Esophagus muscularis mucosa (tissue), 4 donors: ENCODE measurements around the gene OR11G2. TPM values are rescaled to one million over a fixed set of nuclear protein-coding genes. Genes with fewer than 3 reads are reported as not detected.
"Not testable (repeated sequence)": the region's sequence is repeated elsewhere in the genome, so short reads cannot be mapped to it uniquely, and the experiment has no call there.

Experiments
- DNase-seq: peaks from one replicate; pipeline ENCODE4 v3.0.0-alpha.2; 2017; ENCODE audit errors: extremely low spot score
- H3K27ac ChIP-seq, 4 donors: fragments of 200-600 bp; sonication (generic); replicated peaks in 1 of 4; 1 replicate in 3 of 4; 2 replicates in 1 of 4; pipeline ENCODE4 v1.5.1; 2016 to 2019; ENCODE audit warnings: mild to moderate bottlenecking in 1 of 4
- H3K27me3 ChIP-seq, 4 donors: fragments of 200-600 bp; sonication (generic); one replicate each; pipeline versions ENCODE4 v1.5.1 to v1.6.0; 2016 to 2019
- H3K36me3 ChIP-seq, 4 donors: fragments of 200-600 bp; sonication (generic); one replicate each; pipeline ENCODE4 v1.5.1; 2016 to 2019
- H3K4me1 ChIP-seq, 4 donors: fragments of 200-600 bp; sonication (generic); one replicate each; pipeline ENCODE4 v1.5.1; 2016 to 2019
- H3K4me3 ChIP-seq, 4 donors: fragments of 200-600 bp; sonication (generic); 1 replicate in 2 of 4; 2 replicates in 2 of 4; pipeline ENCODE4 v1.5.1; 2016 to 2019; ENCODE audit warnings: mild to moderate bottlenecking in 4 of 4, moderate library complexity in 1 of 4
- H3K9me3 ChIP-seq, 4 donors: fragments of 200-600 bp; sonication (generic); 1 replicate in 3 of 4; 2 replicates in 1 of 4; pipeline ENCODE4 v1.5.1; 2016 to 2019
- EP300 ChIP-seq: sonication (generic); formaldehyde crosslinking; IDR thresholded peaks from one replicate; pipeline ENCODE4 v1.6.1; 2017; ENCODE audit warnings: antibody characterized with exemption
- POLR2A ChIP-seq: fragments of 450-650 bp; IDR thresholded peaks from one replicate; pipeline ENCODE4 v1.6.1; 2017; ENCODE audit warnings: antibody characterized with exemption, moderate library complexity, mild to moderate bottlenecking, low read depth
- POLR2AphosphoS5 ChIP-seq, 2 donors: sonication (generic); formaldehyde crosslinking; IDR thresholded peaks; one replicate each; pipeline ENCODE4 v1.6.1; 2017; ENCODE audit warnings: antibody characterized with exemption in 2 of 2
- WGBS: methylation state at CpG from one replicate; pipeline ENCODE4 v1.1.5; 2018; 5-methylcytosine and 5-hydroxymethylcytosine counted together
- intact Hi-C: fragments of 100-400 bp; cut with DNase I; formaldehyde crosslinking; loops from one replicate; pipeline ENCODE4 v1.15.1; 2023
- small RNA-seq, 3 donors: library from RNA; depleted of rRNA; stranded (forward); fragments of <200 nt; gene quantifications; one replicate each; pipeline ENCODE3, GENCODE V24; 2016
- total RNA-seq, 4 donors: library from RNA; depleted of rRNA; stranded (reverse); fragments of >200 nt; gene quantifications; one replicate each; pipeline versions ENCODE4 v1.1.0 to v1.2.1, GENCODE V29; 2016
- TF ChIP-seq, protein P1 (sequence below), 3 experiments: fragments of 200-600 bp in 2 of 3; fragments of 450-650 bp in 1 of 3; sonication (generic) in 2 of 3; IDR thresholded peaks; one replicate each; pipeline ENCODE4 v1.5.1; 2017 to 2019; ENCODE audit warnings: antibody characterized with exemption in 3 of 3, mild to moderate bottlenecking in 2 of 3, moderate library complexity in 1 of 3

The OR11G2 gene
- total RNA-seq, 4 donors from 2014 or later = not detected

DNA sequence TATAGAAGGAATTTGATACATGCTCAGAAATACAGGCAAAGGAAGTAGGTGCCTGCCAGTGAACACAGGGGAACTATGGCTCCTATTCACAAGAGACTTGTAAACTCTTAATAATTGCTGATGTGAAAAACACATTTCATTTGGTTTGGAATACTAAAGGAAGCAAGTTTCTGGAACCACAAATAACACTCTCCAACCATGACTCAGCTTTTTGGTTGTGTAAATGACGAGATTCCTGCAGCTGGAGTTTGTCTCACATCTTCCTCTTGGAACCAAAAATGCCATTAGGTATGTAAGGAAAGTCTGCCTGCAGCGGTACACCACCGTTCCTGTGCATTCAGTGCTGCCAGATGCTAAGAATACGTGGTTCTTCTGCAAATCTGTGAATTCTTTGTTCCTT is 28.3 kb downstream of the OR11G2 start:
- H3K4me3 ChIP-seq = no peak overlapping the region
- H3K4me1 ChIP-seq = no peaks in the 10 kb centered on the region
- no peak for DNase-seq
- peaks cover 0 to 11% (median 8%) of the 10 kb centered on the region in 4 donors for H3K9me3 ChIP-seq
- no peaks in the 10 kb centered on the region for H3K36me3 ChIP-seq
- intact Hi-C loops = no loop called here
- H3K27ac ChIP-seq = no peak overlapping the region
- TF ChIP-seq POLR2AphosphoS5 (IDR thresholded peaks at IDR 0.05) (no peak), POLR2A (no peak), EP300 (no peak)
- TF ChIP-seq, protein P1, sequence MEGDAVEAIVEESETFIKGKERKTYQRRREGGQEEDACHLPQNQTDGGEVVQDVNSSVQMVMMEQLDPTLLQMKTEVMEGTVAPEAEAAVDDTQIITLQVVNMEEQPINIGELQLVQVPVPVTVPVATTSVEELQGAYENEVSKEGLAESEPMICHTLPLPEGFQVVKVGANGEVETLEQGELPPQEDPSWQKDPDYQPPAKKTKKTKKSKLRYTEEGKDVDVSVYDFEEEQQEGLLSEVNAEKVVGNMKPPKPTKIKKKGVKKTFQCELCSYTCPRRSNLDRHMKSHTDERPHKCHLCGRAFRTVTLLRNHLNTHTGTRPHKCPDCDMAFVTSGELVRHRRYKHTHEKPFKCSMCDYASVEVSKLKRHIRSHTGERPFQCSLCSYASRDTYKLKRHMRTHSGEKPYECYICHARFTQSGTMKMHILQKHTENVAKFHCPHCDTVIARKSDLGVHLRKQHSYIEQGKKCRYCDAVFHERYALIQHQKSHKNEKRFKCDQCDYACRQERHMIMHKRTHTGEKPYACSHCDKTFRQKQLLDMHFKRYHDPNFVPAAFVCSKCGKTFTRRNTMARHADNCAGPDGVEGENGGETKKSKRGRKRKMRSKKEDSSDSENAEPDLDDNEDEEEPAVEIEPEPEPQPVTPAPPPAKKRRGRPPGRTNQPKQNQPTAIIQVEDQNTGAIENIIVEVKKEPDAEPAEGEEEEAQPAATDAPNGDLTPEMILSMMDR (IDR thresholded peaks at IDR 0.05) = no peak
- 47% methylated on average over 4 of the region's 4 CpGs for WGBS
- no peaks in the 10 kb centered on the region for H3K27me3 ChIP-seq

DNA sequence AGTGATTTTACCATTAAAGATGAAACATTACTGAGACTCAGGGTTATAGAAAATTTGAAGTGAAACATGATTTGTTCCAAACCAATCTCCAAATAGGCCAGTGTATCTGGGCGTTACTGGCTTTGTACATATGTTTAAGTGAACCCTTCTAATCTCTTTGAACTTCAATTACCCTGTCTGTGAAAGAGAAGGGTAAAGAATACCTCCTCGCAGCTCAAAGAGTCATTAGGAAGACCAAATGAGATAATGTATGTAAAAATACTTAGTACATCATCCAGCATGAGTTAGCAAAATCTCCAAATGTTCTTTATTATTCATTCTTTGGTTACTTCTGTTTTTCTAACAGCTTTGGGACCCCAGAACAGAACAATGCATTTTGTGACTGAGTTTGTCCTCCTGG is 32.7 kb downstream of the OR11G2 start, which contains the start of gene OR11H6:
Gene OR11H6 (plus strand): TSS at position 301 of the 400 bp plus-strand sequence. CDS start 0 bp downstream, at position 301.
- 46% methylated on average over 2 of the region's 2 CpGs for WGBS
- intact Hi-C loops = no loop called here
- Histone ChIP-seq H3K36me3 (no peaks in the 10 kb centered on the region), H3K4me3 (no peak within 1 kb of the TSS), H3K9me3 (no peaks in the 10 kb centered on the region), H3K4me1 (no peaks in the 10 kb centered on the region), H3K27me3 (no peaks in the 10 kb centered on the region), H3K27ac (no peak within 1 kb of the TSS)
- DNase-seq = no peak
- TF ChIP-seq POLR2A = no peak
- TF ChIP-seq EP300 = no peak
- TF ChIP-seq, protein P1 (IDR thresholded peaks at IDR 0.05) = no peak
- no peak for TF ChIP-seq POLR2AphosphoS5 (IDR thresholded peaks at IDR 0.05)

DNA sequence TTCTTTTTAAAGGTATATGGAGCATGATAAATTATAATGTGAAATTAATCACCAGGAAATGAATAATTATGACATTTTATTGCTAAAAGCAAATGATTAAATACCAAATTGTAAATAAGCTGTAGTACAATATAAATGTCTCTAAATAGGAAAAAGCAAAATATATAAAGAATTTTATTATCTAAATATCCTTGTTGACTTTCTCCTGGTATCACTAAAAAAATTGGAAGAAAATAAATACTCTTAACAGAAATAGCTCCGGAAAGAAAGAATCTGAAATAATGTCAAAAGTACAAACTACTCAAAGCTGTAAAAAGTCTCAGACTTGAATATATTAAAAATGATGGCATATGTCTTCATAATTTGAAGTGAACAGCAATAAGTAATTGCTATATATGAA is 38.0 kb downstream of the OR11G2 start, which contains the start of gene OR11H7:
Gene OR11H7 (plus strand): TSS at position 301 of the 400 bp plus-strand sequence.
- Histone ChIP-seq H3K36me3 (no peaks in the 10 kb centered on the region), H3K27ac (no peak within 1 kb of the TSS), H3K4me1 (no peaks in the 10 kb centered on the region), H3K27me3 (no peaks in the 10 kb centered on the region), H3K9me3 (peaks cover 0 to 10% (median 6%) of the 10 kb centered on the region in 4 donors), H3K4me3 (no peak within 1 kb of the TSS)
- no peak for TF ChIP-seq POLR2A
- TF ChIP-seq, protein P1 (IDR thresholded peaks at IDR 0.05) = no peak
- TF ChIP-seq EP300 = no peak
- 75% methylated on average over 1 of the region's 1 CpG for WGBS
- no peak for DNase-seq
- intact Hi-C loops = no loop called here

DNA sequence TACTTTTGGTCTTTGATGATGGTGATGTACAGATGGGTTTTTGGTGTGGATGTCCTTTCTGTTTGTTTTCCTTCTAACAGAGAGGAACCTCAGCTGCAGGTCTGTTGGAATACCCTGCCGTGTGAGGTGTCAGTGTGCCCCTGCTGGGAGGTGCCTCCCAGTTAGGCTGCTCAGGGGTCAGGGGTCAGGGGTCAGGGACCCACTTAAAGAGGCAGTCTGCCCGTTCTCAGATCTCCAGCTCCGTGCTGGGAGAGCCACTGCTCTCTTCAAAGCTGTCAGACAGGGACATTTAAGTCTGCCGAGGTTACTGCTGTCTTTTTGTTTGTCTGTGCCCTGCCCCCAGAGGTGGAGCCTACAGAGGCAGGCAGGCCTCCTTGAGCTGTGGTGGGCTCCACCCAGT is 44.7 kb downstream of the OR11G2 start:
- H3K36me3 ChIP-seq, H3K4me3 ChIP-seq, H3K9me3 ChIP-seq, H3K4me1 ChIP-seq, H3K27me3 ChIP-seq, H3K27ac ChIP-seq, intact Hi-C loops, DNase-seq: not testable (repeated sequence)
- no CpG with 5 or more reads among the region's 4 CpGs for WGBS

DNA sequence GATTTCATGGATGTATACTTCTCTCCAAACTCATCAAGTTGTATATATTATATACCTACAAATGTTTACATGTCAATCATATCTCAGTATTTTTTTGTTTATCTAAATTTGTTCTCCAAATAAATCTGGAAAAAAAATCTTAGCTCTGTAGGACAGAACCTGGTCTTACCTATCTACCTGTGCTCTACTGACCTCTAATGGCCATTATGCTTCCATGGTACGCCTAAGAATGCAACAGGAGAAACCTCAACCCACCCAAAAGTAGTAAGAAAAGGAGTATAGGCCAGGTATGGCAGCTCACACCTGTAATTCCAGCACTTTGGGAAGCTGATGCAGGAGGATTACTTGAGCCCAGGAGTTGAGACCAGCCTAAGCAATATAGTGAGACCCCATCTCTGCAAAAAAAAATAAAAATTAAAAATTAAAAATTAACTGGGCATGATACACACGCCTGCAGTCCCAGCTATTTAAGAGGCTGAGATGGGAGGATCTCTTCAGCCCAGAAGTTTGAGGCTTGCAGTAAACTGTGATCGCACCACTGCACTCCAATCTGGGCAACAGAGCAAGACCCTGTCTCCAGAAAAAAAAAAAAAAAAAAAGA is 57.0 kb downstream of the OR11G2 start:
- Histone ChIP-seq H3K27me3 (no peaks in the 10 kb centered on the region), H3K4me3 (no peak overlapping the region), H3K9me3 (peaks cover 0 to 14% (median 8%) of the 10 kb centered on the region in 4 donors), H3K4me1 (no peaks in the 10 kb centered on the region), H3K27ac (no peak overlapping the region), H3K36me3 (no peaks in the 10 kb centered on the region)
- intact Hi-C loops = no loop called here
- peak; percentile 42 for DNase-seq
- TF ChIP-seq EP300 (no peak), POLR2A (no peak), POLR2AphosphoS5 (IDR thresholded peaks at IDR 0.05) (no peak)
- TF ChIP-seq, protein P1 (IDR thresholded peaks at IDR 0.05) = no peak
- WGBS = 73% methylated on average over 3 of the region's 3 CpGs

Small RNA genes within 50 kb of the gene (small RNA-seq; reads per million reads assigned to genes)
- 0 reads per million in 3 donors for gene GTF2IP22

Other genes with a start within 250 kb of the OR11G2 start
- gene OR4K15, start 215.3 kb upstream of the OR11G2 start, total RNA-seq = not detected
- gene OR4Q2, start 188.7 kb upstream of the OR11G2 start, total RNA-seq = not detected
- not detected for gene OR4K14, start 171.6 kb upstream of the OR11G2 start, total RNA-seq
- gene OR4K13, start 154.9 kb upstream of the OR11G2 start, total RNA-seq = not detected
- gene OR4L1, start 130.9 kb upstream of the OR11G2 start, total RNA-seq = not detected
- not detected for gene OR4K17, start 80.2 kb upstream of the OR11G2 start, total RNA-seq
- not detected for gene OR4N5, start 52.1 kb upstream of the OR11G2 start, total RNA-seq
- gene OR11H6, start 32.8 kb downstream of the OR11G2 start, total RNA-seq = not detected
- gene OR11H7, start 38.1 kb downstream of the OR11G2 start, total RNA-seq = not detected
- not detected for gene OR11H4, start 48.4 kb downstream of the OR11G2 start, total RNA-seq
- 1 to 10 TPM; 5.5 to 8.6 (median 6.5) TPM for gene TTC5, start 115.1 kb downstream of the OR11G2 start, total RNA-seq
- 10 to 100 TPM; 31.8 to 60.6 (median 42.0) TPM for gene CCNB1IP1, start 142.4 kb downstream of the OR11G2 start, total RNA-seq
- 10 to 100 TPM in 2 of 4 donors, 1 to 10 TPM in 2; 5.8 to 17.4 (median 8.9) TPM for gene PARP2, start 152.7 kb downstream of the OR11G2 start, total RNA-seq
- gene TEP1, start 222.6 kb downstream of the OR11G2 start, total RNA-seq = 10 to 100 TPM; 17.2 to 28.8 (median 22.9) TPM
- gene KLHL33, start 245.3 kb downstream of the OR11G2 start, total RNA-seq = under 1 TPM; 0.50 to 0.92 (median 0.77) TPM